Spleen (tissue), 7 donors: ENCODE data around the gene CD69.
A peak's percentile ranks its signal among the peaks of the same experiment; 100 is the strongest.
"Not testable (repeated sequence)": the region's sequence is repeated elsewhere in the genome, so short reads cannot be mapped to it uniquely, and the experiment has no call there.

Experiments
- POLR2A ChIP-seq, 3 donors: fragments of 450-650 bp; IDR thresholded peaks; one replicate each; pipeline ENCODE4 v1.5.1; 2017; ENCODE audit warnings: antibody characterized with exemption in 3 of 3, mild to moderate bottlenecking in 1 of 3
- POLR2AphosphoS5 ChIP-seq, 3 donors: sonication (generic); formaldehyde crosslinking; IDR thresholded peaks; one replicate each; pipeline ENCODE4 v1.5.1; 2017; ENCODE audit warnings: antibody characterized with exemption in 3 of 3
- TF ChIP-seq, protein P1 (sequence below), 11 experiments: fragments of 200-600 bp in 7 of 11; fragments of 450-650 bp in 4 of 11; sonication (generic) in 4 of 11; IDR thresholded peaks in 8 of 11; conservative IDR thresholded peaks in 3 of 11; 1 replicate in 7 of 11; 2 replicates in 4 of 11; pipeline versions ENCODE4 v1.4.0 to v1.8.0; 2016 to 2021; ENCODE audit warnings: antibody characterized with exemption in 11 of 11, inconsistent platforms in 4 of 11, mild to moderate bottlenecking in 1 of 11
- donor health status: DM: no; HTN: no; CAD: no; lungs with moderate emphysema.
- donor health status: DM: no; HTN: no; CAD: no.
- donor health status: DM: no; HTN: no; CAD: no.

GRCh38 chr12:9739404-9740105, 21.1 kb downstream of the CD69 start:
- TF ChIP-seq, protein P1, sequence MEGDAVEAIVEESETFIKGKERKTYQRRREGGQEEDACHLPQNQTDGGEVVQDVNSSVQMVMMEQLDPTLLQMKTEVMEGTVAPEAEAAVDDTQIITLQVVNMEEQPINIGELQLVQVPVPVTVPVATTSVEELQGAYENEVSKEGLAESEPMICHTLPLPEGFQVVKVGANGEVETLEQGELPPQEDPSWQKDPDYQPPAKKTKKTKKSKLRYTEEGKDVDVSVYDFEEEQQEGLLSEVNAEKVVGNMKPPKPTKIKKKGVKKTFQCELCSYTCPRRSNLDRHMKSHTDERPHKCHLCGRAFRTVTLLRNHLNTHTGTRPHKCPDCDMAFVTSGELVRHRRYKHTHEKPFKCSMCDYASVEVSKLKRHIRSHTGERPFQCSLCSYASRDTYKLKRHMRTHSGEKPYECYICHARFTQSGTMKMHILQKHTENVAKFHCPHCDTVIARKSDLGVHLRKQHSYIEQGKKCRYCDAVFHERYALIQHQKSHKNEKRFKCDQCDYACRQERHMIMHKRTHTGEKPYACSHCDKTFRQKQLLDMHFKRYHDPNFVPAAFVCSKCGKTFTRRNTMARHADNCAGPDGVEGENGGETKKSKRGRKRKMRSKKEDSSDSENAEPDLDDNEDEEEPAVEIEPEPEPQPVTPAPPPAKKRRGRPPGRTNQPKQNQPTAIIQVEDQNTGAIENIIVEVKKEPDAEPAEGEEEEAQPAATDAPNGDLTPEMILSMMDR (IDR thresholded peaks at IDR 0.05 in 8 of 11, conservative IDR thresholded peaks at IDR 0.05 in 3 of 11): not testable (repeated sequence)
- TF ChIP-seq POLR2A (IDR thresholded peaks at IDR 0.05): not testable (repeated sequence)
- TF ChIP-seq POLR2AphosphoS5 (IDR thresholded peaks at IDR 0.05): peak in 1 of 3 donors; percentile 35
